ENCODE results near the gene ITGA11.

The ITGA11 gene

DNA sequence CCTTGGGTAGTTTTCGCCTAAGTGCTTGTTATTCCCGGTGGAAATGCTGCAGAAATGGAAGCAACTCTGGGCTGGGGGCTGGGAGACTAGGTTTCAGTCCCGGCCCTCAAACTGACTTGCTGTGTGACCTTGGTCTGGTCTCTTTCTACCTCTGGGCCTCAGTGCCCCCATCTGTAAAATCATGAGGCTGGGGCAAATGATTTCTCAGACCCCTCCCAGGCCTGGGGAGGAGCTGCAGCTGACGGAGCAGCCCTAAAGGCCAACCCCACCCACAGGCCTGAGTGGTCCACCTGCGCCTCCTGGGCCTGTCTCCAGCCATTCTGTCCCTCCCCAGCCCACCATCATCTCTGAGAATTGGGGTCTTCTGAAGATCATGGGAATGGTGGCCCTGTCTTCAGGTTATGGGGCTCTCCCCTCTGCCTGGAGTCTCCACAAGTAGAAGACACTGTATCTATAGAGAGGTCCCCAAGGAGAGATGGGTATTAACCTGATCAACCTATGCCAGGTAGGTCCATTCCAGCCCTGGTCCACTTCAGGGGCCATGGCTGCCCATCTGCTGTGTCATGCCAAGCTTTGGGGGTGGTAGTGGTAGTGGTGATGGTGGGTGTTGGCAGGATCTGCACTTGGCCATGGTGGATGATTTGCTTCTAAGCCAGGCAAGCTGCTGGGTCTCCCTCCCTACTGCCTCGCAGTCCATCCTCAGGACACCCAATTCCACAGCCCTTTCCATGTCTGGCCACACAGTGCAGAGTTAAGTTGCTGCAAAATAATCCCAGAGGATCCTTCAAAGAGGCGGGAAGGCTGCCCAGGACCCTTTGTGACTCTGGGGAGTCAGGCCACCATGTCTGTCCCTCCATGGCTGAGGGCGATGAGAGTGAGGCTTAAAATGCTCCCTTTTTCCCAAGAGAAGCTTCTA, 46.0 kb downstream of the ITGA11 start:
- no peak overlapping the region for H2AFZ ChIP-seq (ENCODE audit: low read length)
- no peak overlapping the region for H3K9ac ChIP-seq (ENCODE audit: low read length)
- no peaks in the 10 kb centered on the region for H3K27me3 ChIP-seq (ENCODE audit: insufficient read depth, low read length)
- no peak for TF ChIP-seq EZH2 (IDR thresholded peaks at IDR 0.05; ENCODE audit: borderline replicate concordance, low read length)
- TF ChIP-seq, protein P1, sequence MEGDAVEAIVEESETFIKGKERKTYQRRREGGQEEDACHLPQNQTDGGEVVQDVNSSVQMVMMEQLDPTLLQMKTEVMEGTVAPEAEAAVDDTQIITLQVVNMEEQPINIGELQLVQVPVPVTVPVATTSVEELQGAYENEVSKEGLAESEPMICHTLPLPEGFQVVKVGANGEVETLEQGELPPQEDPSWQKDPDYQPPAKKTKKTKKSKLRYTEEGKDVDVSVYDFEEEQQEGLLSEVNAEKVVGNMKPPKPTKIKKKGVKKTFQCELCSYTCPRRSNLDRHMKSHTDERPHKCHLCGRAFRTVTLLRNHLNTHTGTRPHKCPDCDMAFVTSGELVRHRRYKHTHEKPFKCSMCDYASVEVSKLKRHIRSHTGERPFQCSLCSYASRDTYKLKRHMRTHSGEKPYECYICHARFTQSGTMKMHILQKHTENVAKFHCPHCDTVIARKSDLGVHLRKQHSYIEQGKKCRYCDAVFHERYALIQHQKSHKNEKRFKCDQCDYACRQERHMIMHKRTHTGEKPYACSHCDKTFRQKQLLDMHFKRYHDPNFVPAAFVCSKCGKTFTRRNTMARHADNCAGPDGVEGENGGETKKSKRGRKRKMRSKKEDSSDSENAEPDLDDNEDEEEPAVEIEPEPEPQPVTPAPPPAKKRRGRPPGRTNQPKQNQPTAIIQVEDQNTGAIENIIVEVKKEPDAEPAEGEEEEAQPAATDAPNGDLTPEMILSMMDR (IDR thresholded peaks at IDR 0.05; ENCODE audit: low read length), result no peak
- no peak overlapping the region for H3K4me3 ChIP-seq (ENCODE audit: low read depth, low read length, poor library complexity, severe bottlenecking)
- H3K4me1 ChIP-seq (ENCODE audit: insufficient read depth, low read length, severe bottlenecking), result no peaks in the 10 kb centered on the region
- 0 out of 2 replicates have a peak, but pooled peaks cover 3% of the 10 kb centered on the region for H3K9me3 ChIP-seq (ENCODE audit: low read length)
- no peaks in the 10 kb centered on the region for H3K79me2 ChIP-seq (ENCODE audit: insufficient read depth, low read length)
- no peaks in the 10 kb centered on the region for H3K9me2 ChIP-seq (ENCODE audit: low read depth, low read length)
- H3K36me3 ChIP-seq (ENCODE audit: insufficient read depth, low read length), result no peaks in the 10 kb centered on the region
- H3K4me2 ChIP-seq (ENCODE audit: low read length), result no peak overlapping the region
- no peaks in the 10 kb centered on the region for H3F3A ChIP-seq (ENCODE audit: insufficient read depth, low read length)
- H3K27ac ChIP-seq (ENCODE audit: low read depth, low read length, poor library complexity, severe bottlenecking), result no peak overlapping the region
- H4K20me1 ChIP-seq (ENCODE audit: insufficient read depth, low read length), result no peaks in the 10 kb centered on the region

DNA sequence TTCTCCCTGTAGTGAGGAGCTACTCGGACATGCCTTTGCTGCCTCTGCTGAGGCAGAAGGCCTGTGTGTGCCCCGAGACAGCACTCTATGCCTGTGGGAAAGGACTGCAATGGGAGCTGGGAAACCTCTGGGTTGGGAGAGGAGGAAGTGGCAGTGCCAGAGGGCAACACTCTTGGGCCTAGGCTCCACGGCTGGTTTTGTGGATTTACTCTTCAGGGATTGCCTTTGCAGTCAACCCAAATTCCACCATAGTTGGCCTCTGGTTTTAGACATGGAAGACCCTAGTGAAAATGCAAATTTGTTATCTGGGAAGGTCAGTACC, 46.8 kb downstream of the ITGA11 start:
- TF ChIP-seq, protein P1 (IDR thresholded peaks at IDR 0.05; ENCODE audit: low read length), result no peak
- no peak for TF ChIP-seq EZH2 (IDR thresholded peaks at IDR 0.05; ENCODE audit: borderline replicate concordance, low read length)
- Histone ChIP-seq H3K9ac (ENCODE audit: low read length) (no peak overlapping the region), H3K9me3 (ENCODE audit: low read length) (0 out of 2 replicates have a peak, but pooled peaks cover 3% of the 10 kb centered on the region), H3K4me2 (ENCODE audit: low read length) (no peak overlapping the region), H3K4me1 (ENCODE audit: insufficient read depth, low read length, severe bottlenecking) (no peaks in the 10 kb centered on the region), H3K36me3 (ENCODE audit: insufficient read depth, low read length) (no peaks in the 10 kb centered on the region), H3F3A (ENCODE audit: insufficient read depth, low read length) (no peaks in the 10 kb centered on the region), H2AFZ (ENCODE audit: low read length) (no peak overlapping the region), H3K27ac (ENCODE audit: low read depth, low read length, poor library complexity, severe bottlenecking) (no peak overlapping the region), H4K20me1 (ENCODE audit: insufficient read depth, low read length) (no peaks in the 10 kb centered on the region), H3K27me3 (ENCODE audit: insufficient read depth, low read length) (no peaks in the 10 kb centered on the region), H3K9me2 (ENCODE audit: low read depth, low read length) (no peaks in the 10 kb centered on the region), H3K4me3 (ENCODE audit: low read depth, low read length, poor library complexity, severe bottlenecking) (no peak overlapping the region), H3K79me2 (ENCODE audit: insufficient read depth, low read length) (no peaks in the 10 kb centered on the region)

DNA sequence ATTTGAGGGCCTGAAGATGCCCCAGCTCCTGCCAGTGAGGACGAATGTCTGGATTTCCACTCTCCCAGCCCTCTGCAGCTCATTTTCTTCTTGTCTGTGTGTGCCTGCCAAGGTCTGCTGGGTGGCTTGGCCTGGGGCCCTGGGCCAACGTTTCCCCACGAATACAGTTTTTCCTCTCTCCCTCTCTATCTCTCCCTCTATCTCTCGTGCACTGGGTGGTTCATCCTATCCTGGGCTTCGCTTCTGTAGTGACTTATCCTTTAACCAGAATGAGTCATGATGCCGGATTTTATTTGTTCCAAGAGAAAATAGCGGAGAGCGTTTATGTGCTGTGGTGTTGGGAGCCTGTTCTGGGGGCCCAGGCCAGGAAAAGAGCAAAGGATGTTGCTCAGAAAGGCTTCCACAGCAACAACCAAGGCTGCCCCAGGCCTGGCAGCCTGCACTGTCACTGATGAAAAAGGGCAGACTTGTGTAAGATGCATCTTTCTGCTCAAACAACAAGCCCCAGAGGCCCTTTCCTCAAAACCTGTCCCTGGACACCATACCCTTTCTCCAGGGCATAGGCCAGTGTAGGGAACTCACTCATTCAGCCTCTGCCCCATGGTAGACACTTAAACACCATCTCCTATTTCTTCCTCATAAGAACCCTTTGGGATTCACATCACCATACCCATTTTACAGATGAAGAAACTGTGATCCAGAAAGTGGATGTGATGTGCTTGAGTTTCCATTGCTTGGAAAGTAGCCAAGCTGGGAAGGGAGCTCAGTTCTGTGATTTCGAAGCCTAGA, 47.3 kb downstream of the ITGA11 start:
- Histone ChIP-seq H3F3A (ENCODE audit: insufficient read depth, low read length) (no peaks in the 10 kb centered on the region), H3K9ac (ENCODE audit: low read length) (no peak overlapping the region), H2AFZ (ENCODE audit: low read length) (no peak overlapping the region), H3K9me3 (ENCODE audit: low read length) (0 out of 2 replicates have a peak, but pooled peaks cover 3% of the 10 kb centered on the region), H3K4me1 (ENCODE audit: insufficient read depth, low read length, severe bottlenecking) (no peaks in the 10 kb centered on the region), H4K20me1 (ENCODE audit: insufficient read depth, low read length) (no peaks in the 10 kb centered on the region), H3K9me2 (ENCODE audit: low read depth, low read length) (no peaks in the 10 kb centered on the region), H3K27me3 (ENCODE audit: insufficient read depth, low read length) (no peaks in the 10 kb centered on the region), H3K4me2 (ENCODE audit: low read length) (no peak overlapping the region), H3K79me2 (ENCODE audit: insufficient read depth, low read length) (no peaks in the 10 kb centered on the region), H3K27ac (ENCODE audit: low read depth, low read length, poor library complexity, severe bottlenecking) (no peak overlapping the region), H3K4me3 (ENCODE audit: low read depth, low read length, poor library complexity, severe bottlenecking) (no peak overlapping the region), H3K36me3 (ENCODE audit: insufficient read depth, low read length) (no peaks in the 10 kb centered on the region)
- TF ChIP-seq, protein P1 (IDR thresholded peaks at IDR 0.05; ENCODE audit: low read length), result no peak
- TF ChIP-seq EZH2 (IDR thresholded peaks at IDR 0.05; ENCODE audit: borderline replicate concordance, low read length), result no peak

All from OCI-LY1 (cell line).